GM10248 (cell line): ENCODE data around the gene HIVEP2.

Experiments
- CTCF ChIA-PET: fragments of 300-600 bp; sonication (Branson Sonifier 250); formaldehyde crosslinking; extraction: SDS; loops from one replicate; lab custom pipeline; 2021; ENCODE audit warnings: antibody characterized with exemption; lab: Yijun Ruan, JAX
- POLR2A ChIA-PET: fragments of 350-650 bp; sonication (Branson Sonifier 250); formaldehyde crosslinking; extraction: SDS; loops from one replicate; lab custom pipeline; 2020; ENCODE audit warnings: antibody characterized with exemption; lab: Yijun Ruan, JAX
- DNase-seq: peaks from one replicate; pipeline ENCODE4 v3.0.0; 2012; ENCODE audit errors: extremely low spot score
- TF ChIP-seq, protein P1 (sequence below): IDR thresholded peaks from 2 replicates; pipeline ENCODE4 v1.5.1; 2012; ENCODE audit warnings: mild to moderate bottlenecking, low read depth; ENCODE audit errors: extremely low read depth, missing control alignments, control extremely low read depth

Gene HIVEP2

GRCh38 chr6:142844065-142844755 is 100.8 kb downstream of the HIVEP2 start:
- CTCF ChIA-PET: interaction anchor here (1.5 to 18.5 kb wide), 2 partner anchors 20 to 55 kb away, joined by 4 to 196 read pairs; no protein-coding TSS in a partner anchor
- DNase-seq: no peak
- TF ChIP-seq, protein P1, sequence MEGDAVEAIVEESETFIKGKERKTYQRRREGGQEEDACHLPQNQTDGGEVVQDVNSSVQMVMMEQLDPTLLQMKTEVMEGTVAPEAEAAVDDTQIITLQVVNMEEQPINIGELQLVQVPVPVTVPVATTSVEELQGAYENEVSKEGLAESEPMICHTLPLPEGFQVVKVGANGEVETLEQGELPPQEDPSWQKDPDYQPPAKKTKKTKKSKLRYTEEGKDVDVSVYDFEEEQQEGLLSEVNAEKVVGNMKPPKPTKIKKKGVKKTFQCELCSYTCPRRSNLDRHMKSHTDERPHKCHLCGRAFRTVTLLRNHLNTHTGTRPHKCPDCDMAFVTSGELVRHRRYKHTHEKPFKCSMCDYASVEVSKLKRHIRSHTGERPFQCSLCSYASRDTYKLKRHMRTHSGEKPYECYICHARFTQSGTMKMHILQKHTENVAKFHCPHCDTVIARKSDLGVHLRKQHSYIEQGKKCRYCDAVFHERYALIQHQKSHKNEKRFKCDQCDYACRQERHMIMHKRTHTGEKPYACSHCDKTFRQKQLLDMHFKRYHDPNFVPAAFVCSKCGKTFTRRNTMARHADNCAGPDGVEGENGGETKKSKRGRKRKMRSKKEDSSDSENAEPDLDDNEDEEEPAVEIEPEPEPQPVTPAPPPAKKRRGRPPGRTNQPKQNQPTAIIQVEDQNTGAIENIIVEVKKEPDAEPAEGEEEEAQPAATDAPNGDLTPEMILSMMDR: no peak
- POLR2A ChIA-PET: interaction anchor here (1.0 kb wide), 2 partner anchors 41 to 42 kb away, joined by 3 to 15 read pairs; no protein-coding TSS in a partner anchor

GRCh38 chr6:142843361-142843760 is 101.6 kb downstream of the HIVEP2 start:
- ChIA-PET POLR2A (interaction anchor here (1.0 to 1.2 kb wide), 2 partner anchors 24 to 41 kb away, joined by 3 to 7 read pairs; no protein-coding TSS in a partner anchor), CTCF (interaction anchor here (0.8 to 18.5 kb wide), 6 partner anchors 10 to 76 kb away, joined by 3 to 196 read pairs (median 4); no protein-coding TSS in a partner anchor)
- TF ChIP-seq, protein P1: no peak
- no peak for DNase-seq

GRCh38 chr6:142842418-142843261 is 102.3 kb downstream of the HIVEP2 start:
- POLR2A ChIA-PET: interaction anchor here (1.0 to 1.2 kb wide), 2 partner anchors 23 to 41 kb away, joined by 3 to 7 read pairs; no protein-coding TSS in a partner anchor
- CTCF ChIA-PET: interaction anchor here (0.6 to 18.5 kb wide), 7 partner anchors 10 to 75 kb away, joined by 3 to 196 read pairs (median 4); no protein-coding TSS in a partner anchor
- TF ChIP-seq, protein P1: no peak
- peak; percentile 24 for DNase-seq

- TF ChIP-seq, protein P1: no peak
- ChIA-PET CTCF (interaction anchor here (1.3 to 18.5 kb wide), 3 partner anchors 11 to 71 kb away, joined by 4 to 196 read pairs (median 4); no protein-coding TSS in a partner anchor), POLR2A (no interaction called here)
- no peak for DNase-seq
Measured at GRCh38 chr6:142841915-142842314, 103.1 kb downstream of the HIVEP2 start.

GRCh38 chr6:142839686-142840040 is 105.3 kb downstream of the HIVEP2 start:
- ChIA-PET CTCF (interaction anchor here (1.2 to 18.5 kb wide), 5 partner anchors 15 to 78 kb away, joined by 3 to 196 read pairs (median 4); no protein-coding TSS in a partner anchor), POLR2A (no interaction called here)
- TF ChIP-seq, protein P1: no peak
- no peak for DNase-seq
